HG02623 (cell line): ENCODE data around the gene CACNG6.
"Not testable (repeated sequence)": the region's sequence is repeated elsewhere in the genome, so short reads cannot be mapped to it uniquely, and the experiment has no call there.

Experiments used
- ATAC-seq: cut with Tn5 transposase; IDR thresholded peaks from one replicate; pipeline ENCODE4 v1.9.1; 2021; ENCODE audit warnings: moderate library complexity; ENCODE audit not compliant: unreplicated experiment

Gene CACNG6

GRCh38 chr19:53991224-53992113 lies at the start of gene CACNG6:
Gene CACNG6 (plus strand): TSS chr19:53991637. CDS start chr19:53992878, 1,241 bp downstream.
- ATAC-seq, result no peak

GRCh38 chr19:53942001-53942786 lies 49.2 kb upstream of the CACNG6 start:
- no peak for ATAC-seq

GRCh38 chr19:53944416-53944815 lies 47.0 kb upstream of the CACNG6 start:
- no peak for ATAC-seq

GRCh38 chr19:53944933-53945332 lies 46.5 kb upstream of the CACNG6 start:
- no peak for ATAC-seq

GRCh38 chr19:53945441-53945840 lies 46.0 kb upstream of the CACNG6 start:
- ATAC-seq, result no peak

GRCh38 chr19:53945998-53946397 lies 45.4 kb upstream of the CACNG6 start:
- ATAC-seq, result no peak

- ATAC-seq, result no peak
Observed at GRCh38 chr19:53947624-53948023, 43.8 kb upstream of the CACNG6 start.

GRCh38 chr19:53948611-53949010 lies 42.8 kb upstream of the CACNG6 start:
- ATAC-seq, result not testable (repeated sequence)

- ATAC-seq, result no peak
Observed at GRCh38 chr19:53951436-53951835, 40.0 kb upstream of the CACNG6 start.

GRCh38 chr19:53951947-53952346 lies 39.5 kb upstream of the CACNG6 start:
- no peak for ATAC-seq

- ATAC-seq, result no peak
Observed at GRCh38 chr19:53953383-53953782, 38.1 kb upstream of the CACNG6 start.

GRCh38 chr19:53957448-53958167 lies 33.8 kb upstream of the CACNG6 start:
- no peak for ATAC-seq

GRCh38 chr19:53958168-53958571 lies 33.3 kb upstream of the CACNG6 start:
- no peak for ATAC-seq

GRCh38 chr19:53958823-53959757 lies 32.3 kb upstream of the CACNG6 start:
- ATAC-seq, result no peak

GRCh38 chr19:53960187-53960586 lies 31.2 kb upstream of the CACNG6 start:
- ATAC-seq, result no peak

- ATAC-seq, result no peak
Observed at GRCh38 chr19:53960886-53961285, 30.6 kb upstream of the CACNG6 start.

- no peak for ATAC-seq
Observed at GRCh38 chr19:53961523-53962356, 29.7 kb upstream of the CACNG6 start.

GRCh38 chr19:53962887-53963431 lies 28.5 kb upstream of the CACNG6 start, which contains the start of gene CACNG8:
Gene CACNG8 (plus strand): TSS chr19:53962937.
- ATAC-seq, result no peak

- ATAC-seq, result no peak
Observed at GRCh38 chr19:53965091-53965490, 26.3 kb upstream of the CACNG6 start.
